Colonic mucosa (tissue), 4 donors: ENCODE data around the gene SUSD3. TPM values are rescaled to one million over a fixed set of nuclear protein-coding genes. Genes with fewer than 3 reads are reported as not detected.

Experiments
- DNase-seq: peaks from one replicate; pipeline ENCODE4 v3.0.0-alpha.2; 2020
- H3K27ac ChIP-seq: fragments of 200-600 bp; one replicate; pipeline ENCODE4 v1.8.0; 2021
- H3K27me3 ChIP-seq: fragments of 200-600 bp; one replicate; pipeline ENCODE4 v1.8.0; 2021
- H3K36me3 ChIP-seq: fragments of 200-600 bp; one replicate; pipeline ENCODE4 v1.8.0; 2021
- H3K4me1 ChIP-seq: fragments of 200-600 bp; one replicate; pipeline ENCODE4 v1.8.0; 2021; ENCODE audit warnings: mild to moderate bottlenecking
- H3K4me3 ChIP-seq: fragments of 200-600 bp; one replicate; pipeline ENCODE4 v1.8.0; 2021
- H3K9ac ChIP-seq, 2 donors: one replicate each; pipeline ENCODE4 v1.7.0; 2013; ENCODE audit warnings: control low read depth in 2 of 2, low read depth in 2 of 2, low read length in 2 of 2
- H3K9me3 ChIP-seq: fragments of 200-600 bp; one replicate; pipeline ENCODE4 v1.8.0; 2021
- CTCF ChIP-seq: fragments of 200-600 bp; IDR thresholded peaks from one replicate; pipeline ENCODE4 v1.8.0; 2022; ENCODE audit warnings: antibody characterized with exemption, mild to moderate bottlenecking
- intact Hi-C: fragments of 100-400 bp; cut with DNase I; formaldehyde crosslinking; loops from one replicate; pipeline ENCODE4 v1.14.1; 2022
- total RNA-seq, 2 donors: library from RNA; stranded (reverse); fragmentation: NEBNext Ultra II Directional in 1 of 2; extraction: Animal tissue kit (Norgen Biotek cat#: 25700) in 1 of 2; gene quantifications; one replicate each; pipeline ENCODE4 v1.2.1, GENCODE V29; 2021
- donor health status: healthy.
- donor health status: DM: no; HTN: no; CAD: no.
- donor health status: DM: no; HTN: no; CAD: no.

The SUSD3 gene
- total RNA-seq, 2 donors from 2014 or later: 1.6 to 2.2 TPM

DNA sequence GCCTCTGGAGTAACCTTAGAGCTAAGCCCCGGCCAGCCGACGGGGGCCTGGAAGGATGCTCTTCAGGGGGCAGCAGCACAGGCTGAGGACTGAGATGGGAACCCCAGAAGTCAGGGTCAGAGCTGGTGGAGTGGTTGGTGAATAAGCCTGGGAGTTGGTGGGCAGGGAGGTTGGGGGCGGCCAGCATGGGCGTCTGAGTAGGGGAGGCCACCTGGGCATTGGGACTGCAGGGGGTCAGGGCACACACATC, 61.1 kb downstream of the SUSD3 start:
- no peak for DNase-seq
- Histone ChIP-seq H3K36me3 (no peaks in the 10 kb centered on the region), H3K9ac (peak overlapping the region in 1 of 2 donors; percentile 12), H3K27me3 (no peaks in the 10 kb centered on the region), H3K4me1 (peaks cover 5% of the 10 kb centered on the region), H3K9me3 (no peaks in the 10 kb centered on the region), H3K27ac (peak overlapping the region; percentile 4), H3K4me3 (no peak overlapping the region)
- no peak for TF ChIP-seq CTCF
- intact Hi-C loops: no loop called here

DNA sequence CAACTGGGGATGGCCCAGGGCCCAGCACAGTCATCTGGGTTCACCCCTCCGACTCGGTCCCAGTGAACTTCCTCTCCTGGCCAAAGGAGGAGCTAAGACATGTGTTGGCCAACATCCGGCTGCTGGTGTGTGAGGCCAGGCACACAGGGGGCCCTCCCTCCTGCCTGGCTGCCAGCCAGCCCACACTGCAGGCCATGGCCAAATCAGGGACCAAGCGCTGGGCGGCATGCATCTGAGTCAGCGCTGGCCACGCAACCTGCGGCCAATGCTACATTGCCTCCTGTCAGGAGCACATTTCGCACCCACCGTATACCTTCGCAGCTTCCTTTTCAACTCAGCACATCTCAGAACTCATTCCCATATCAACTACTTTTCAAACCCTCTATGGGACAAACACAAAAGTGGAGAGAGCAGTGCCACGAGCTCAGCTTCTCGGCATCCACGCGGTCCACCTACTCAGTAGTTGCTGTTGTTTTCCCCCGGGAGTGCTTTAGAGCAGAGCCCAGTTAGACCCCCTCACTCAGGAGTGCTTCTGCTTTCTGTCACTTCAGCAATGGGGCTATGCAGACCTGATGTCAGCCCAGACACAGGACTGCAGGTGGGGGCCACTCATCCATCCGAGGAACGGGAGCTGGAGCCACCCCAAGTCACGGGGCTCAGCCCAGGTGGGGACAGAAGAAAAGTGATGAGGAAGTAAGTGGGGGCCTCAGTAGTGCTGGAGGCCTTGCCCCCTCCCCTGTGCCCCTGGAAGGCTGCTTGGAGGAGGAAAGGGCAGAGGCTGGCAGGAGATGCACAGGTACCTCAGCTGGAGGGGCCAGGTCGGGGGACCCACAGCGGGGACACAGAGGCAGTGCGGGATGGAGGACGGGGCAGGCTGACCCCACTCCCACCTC, 61.7 kb downstream of the SUSD3 start:
- DNase-seq: peak; percentile 72
- Histone ChIP-seq H3K9me3 (no peaks in the 10 kb centered on the region), H3K27me3 (no peaks in the 10 kb centered on the region), H3K4me1 (peaks cover 5% of the 10 kb centered on the region), H3K27ac (peak overlapping the region; percentile 4), H3K9ac (no peak overlapping the region), H3K36me3 (no peaks in the 10 kb centered on the region), H3K4me3 (no peak overlapping the region)
- intact Hi-C loops: no loop called here
- TF ChIP-seq CTCF: no peak

DNA sequence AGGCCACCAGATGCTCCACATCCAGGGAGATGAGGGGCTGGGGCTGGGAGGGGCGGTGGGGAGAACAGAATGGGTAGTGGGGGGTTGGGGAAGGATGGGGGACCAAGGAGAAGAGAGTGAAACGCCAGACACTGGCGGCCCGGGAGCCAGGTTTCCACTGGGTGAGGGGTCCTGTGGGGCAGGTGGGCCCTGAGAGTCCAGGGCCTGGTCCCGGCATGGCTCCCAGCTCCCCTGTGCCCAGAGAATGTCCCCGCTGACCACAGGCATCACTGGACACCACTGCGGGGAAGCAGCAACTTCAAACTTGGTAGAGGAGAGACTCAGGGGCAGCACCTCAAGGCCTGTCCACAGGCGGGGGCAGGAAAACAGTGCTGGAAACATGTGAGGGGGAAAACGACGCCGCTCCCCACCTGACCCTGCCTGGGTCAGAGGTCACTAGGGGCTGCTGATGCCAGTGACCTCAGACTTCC, 62.4 kb downstream of the SUSD3 start:
- Histone ChIP-seq H3K4me1 (peaks cover 5% of the 10 kb centered on the region), H3K36me3 (no peaks in the 10 kb centered on the region), H3K4me3 (no peak overlapping the region), H3K9me3 (no peaks in the 10 kb centered on the region), H3K27ac (peak overlapping the region; percentile 4), H3K9ac (no peak overlapping the region), H3K27me3 (no peaks in the 10 kb centered on the region)
- intact Hi-C loops: no loop called here
- no peak for DNase-seq
- no peak for TF ChIP-seq CTCF

DNA sequence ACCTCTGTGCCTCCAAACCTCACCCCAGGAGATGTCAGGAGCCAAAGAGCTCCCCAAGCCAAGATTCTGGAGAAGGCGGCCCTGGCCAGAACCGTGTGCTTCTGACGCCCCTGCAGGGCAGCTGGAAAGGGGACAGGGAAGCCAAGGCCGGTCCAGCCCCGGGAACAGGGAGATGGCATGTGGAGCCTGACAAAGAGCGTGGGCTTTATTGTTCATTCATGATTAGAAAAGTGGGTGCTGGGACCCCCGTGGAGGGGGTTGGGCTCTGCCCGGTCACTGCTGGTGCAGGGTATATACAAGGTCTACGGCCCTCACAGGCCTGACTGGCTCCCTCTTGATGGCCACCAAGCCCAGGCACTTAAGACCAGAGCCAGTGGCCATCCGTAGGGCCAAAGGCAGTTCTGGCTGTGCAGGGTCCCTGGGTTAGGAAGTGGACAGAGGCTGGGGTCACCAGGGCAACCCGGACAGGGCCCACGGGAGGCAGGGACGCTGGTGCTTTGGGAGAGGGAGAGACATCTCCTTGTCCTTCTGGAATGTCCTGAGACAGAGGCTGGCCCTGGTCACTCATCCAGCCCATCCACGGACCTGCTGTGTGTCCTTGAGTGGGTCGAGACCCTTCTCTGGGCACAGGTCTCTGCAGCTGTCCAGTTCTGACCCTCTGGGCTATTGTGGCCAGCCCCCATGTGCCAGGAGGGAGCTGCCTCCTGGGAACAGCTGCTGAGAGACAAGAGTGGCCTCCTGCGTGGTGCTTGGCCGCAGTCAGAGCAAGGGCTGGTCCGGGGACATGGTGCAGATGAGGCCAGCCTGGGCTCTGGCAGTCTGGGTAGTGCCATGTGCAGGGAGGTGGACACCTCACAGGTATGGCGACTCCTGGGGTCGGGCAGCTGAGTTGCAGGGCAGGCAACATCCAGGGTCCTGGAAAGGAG, 63.1 kb downstream of the SUSD3 start:
- intact Hi-C loops: no loop called here
- H3K9ac ChIP-seq: no peak overlapping the region
- no peak overlapping the region for H3K4me3 ChIP-seq
- H3K4me1 ChIP-seq: peaks cover 5% of the 10 kb centered on the region
- no peak for TF ChIP-seq CTCF
- H3K36me3 ChIP-seq: no peaks in the 10 kb centered on the region
- H3K27ac ChIP-seq: peak overlapping the region; percentile 4
- no peaks in the 10 kb centered on the region for H3K9me3 ChIP-seq
- H3K27me3 ChIP-seq: no peaks in the 10 kb centered on the region
- no peak for DNase-seq

DNA sequence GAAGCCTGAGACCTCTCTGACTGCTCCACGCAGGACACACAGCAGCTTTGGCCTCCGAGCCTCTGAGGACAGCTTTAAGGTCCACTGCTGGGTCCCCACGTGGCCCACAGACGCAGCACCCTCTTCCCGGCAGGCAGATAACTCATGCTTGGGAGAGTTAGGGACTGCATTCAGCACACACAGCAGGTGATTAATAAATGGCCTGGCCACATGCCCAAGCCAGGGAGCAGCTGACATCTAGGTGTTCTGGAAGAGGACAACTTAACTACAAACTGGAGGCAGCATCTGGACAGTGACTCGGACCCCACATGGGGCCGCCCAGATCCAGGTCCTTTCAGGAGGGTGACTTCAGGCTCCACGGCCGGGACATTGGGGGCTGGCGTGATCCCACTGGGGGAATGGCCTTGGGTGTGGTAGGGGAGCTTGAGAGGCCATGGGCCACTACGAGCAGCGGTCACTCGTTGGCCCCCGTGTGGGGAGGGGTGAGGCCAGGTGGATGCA, 64.3 kb downstream of the SUSD3 start:
- Histone ChIP-seq H3K27ac (no peak overlapping the region), H3K4me1 (peaks cover 10% of the 10 kb centered on the region), H3K27me3 (no peaks in the 10 kb centered on the region), H3K4me3 (no peak overlapping the region), H3K9me3 (no peaks in the 10 kb centered on the region), H3K36me3 (no peaks in the 10 kb centered on the region), H3K9ac (no peak overlapping the region)
- no peak for TF ChIP-seq CTCF
- intact Hi-C loops: no loop called here
- no peak for DNase-seq
